ENCODE measurements around the gene NPY5R. TPM values are rescaled to one million over a fixed set of nuclear protein-coding genes. Genes with fewer than 3 reads are reported as not detected.

NPY5R gene
- total RNA-seq, 1 donor from 2014 or later = not detected

DNA sequence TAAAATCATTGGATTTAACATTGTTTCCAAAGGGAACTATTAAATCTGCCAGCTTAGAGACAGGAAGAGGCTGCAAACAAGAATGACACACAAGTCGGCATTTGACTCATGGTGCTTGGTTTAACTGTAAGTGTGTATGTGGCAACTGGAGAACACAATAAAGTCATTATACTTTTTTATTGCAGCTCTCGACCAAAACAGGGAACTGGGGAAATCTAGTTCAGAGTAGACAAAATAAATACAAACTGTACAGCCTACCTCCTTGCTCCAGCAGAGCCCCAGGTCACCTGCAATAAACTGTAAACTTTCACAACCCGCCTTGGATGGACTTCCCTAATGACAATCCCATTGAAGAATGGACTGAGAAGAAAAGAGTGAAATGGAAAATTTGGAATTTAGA lies 24.0 kb downstream of the NPY5R start:
- no peak overlapping the region for H3K4me3 Mint-ChIP-seq
- TF ChIP-seq, protein P1, sequence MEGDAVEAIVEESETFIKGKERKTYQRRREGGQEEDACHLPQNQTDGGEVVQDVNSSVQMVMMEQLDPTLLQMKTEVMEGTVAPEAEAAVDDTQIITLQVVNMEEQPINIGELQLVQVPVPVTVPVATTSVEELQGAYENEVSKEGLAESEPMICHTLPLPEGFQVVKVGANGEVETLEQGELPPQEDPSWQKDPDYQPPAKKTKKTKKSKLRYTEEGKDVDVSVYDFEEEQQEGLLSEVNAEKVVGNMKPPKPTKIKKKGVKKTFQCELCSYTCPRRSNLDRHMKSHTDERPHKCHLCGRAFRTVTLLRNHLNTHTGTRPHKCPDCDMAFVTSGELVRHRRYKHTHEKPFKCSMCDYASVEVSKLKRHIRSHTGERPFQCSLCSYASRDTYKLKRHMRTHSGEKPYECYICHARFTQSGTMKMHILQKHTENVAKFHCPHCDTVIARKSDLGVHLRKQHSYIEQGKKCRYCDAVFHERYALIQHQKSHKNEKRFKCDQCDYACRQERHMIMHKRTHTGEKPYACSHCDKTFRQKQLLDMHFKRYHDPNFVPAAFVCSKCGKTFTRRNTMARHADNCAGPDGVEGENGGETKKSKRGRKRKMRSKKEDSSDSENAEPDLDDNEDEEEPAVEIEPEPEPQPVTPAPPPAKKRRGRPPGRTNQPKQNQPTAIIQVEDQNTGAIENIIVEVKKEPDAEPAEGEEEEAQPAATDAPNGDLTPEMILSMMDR (IDR thresholded peaks at IDR 0.05) = no peak
- no peaks in the 10 kb centered on the region for H3K4me1 Mint-ChIP-seq
- ChIA-PET POLR2A (no interaction called here), CTCF (no interaction called here)
- no peaks in the 10 kb centered on the region for H3K36me3 Mint-ChIP-seq (ENCODE audit: low read depth)
- peaks cover 2% of the 10 kb centered on the region for H3K9me3 Mint-ChIP-seq
- no peak for ATAC-seq (ENCODE audit: low read depth)
- H3K27me3 Mint-ChIP-seq = peaks cover 22% of the 10 kb centered on the region
- intact Hi-C loops (cut with micrococcal nuclease) = no loop called here
- DNase-seq = no peak
- no peak overlapping the region for H3K27ac Mint-ChIP-seq

DNA sequence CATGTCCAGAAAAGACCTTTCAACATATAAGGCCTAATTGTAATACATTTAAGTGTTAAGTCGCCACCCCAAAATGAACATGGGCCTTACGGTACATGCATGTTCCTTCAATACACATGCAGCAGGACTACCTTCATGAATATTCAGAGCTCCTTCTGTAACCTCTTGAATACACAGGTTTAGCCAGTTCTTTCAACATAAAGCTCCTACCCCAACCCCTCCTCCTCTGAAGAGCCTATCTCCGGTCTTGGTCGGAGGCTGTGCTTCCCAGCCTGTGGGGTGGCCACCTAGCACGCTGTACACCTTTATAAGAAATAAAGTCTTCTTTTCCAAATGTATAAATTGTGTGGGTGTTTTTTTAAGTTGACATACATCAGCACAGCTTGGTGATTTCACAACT lies 28.3 kb downstream of the NPY5R start:
- H3K9me3 Mint-ChIP-seq = peaks cover 2% of the 10 kb centered on the region
- peaks cover 10% of the 10 kb centered on the region for H3K27me3 Mint-ChIP-seq
- no peak overlapping the region for H3K4me3 Mint-ChIP-seq
- ChIA-PET POLR2A (no interaction called here), CTCF (no interaction called here)
- DNase-seq (no peak), ATAC-seq (ENCODE audit: low read depth) (no peak)
- H3K36me3 Mint-ChIP-seq (ENCODE audit: low read depth) = no peaks in the 10 kb centered on the region
- H3K27ac Mint-ChIP-seq = no peak overlapping the region
- no peaks in the 10 kb centered on the region for H3K4me1 Mint-ChIP-seq
- intact Hi-C loops (cut with micrococcal nuclease) = no loop called here
- TF ChIP-seq, protein P1 (IDR thresholded peaks at IDR 0.05) = no peak

DNA sequence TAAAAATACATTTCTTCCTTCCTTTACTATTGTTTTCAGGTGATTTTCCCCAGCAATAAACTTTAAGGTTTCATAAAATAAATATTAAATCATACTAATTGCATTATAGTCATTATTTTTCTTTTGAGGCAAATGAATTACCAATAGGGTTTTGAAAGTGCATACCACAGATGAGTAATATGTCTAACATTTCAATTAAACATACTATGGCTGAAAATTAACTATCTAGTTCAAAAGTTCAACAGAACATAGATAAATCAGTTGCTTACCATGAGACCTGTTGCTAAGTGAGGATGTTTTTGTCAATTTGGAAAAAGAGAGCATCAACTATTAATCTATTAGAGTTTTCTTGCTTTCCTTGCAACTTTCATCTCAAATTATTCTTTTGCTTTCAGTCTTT lies 35.0 kb downstream of the NPY5R start:
- TF ChIP-seq, protein P1 (IDR thresholded peaks at IDR 0.05) = no peak

DNA sequence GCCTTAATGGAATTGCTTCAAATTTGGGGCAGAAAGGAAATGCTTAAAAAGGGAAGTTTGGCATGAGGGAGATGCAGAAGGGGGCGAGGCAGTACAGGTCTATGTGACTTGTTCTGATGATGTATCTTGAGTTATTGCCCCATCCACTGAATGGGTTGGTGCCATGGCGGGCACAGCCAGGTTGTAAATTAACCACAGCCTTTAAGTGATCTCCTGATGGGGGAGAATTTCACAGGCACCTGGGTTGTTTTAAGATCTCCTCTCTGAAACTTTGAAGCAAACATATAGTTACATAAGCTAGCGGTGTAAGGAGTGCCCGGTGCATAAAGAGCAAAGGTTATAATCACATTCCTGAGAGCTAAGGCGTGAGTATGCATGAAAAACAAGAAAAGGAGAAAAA lies 37.0 kb downstream of the NPY5R start:
- H3K4me1 Mint-ChIP-seq = no peaks in the 10 kb centered on the region
- H3K36me3 Mint-ChIP-seq (ENCODE audit: low read depth) = no peaks in the 10 kb centered on the region
- ChIA-PET POLR2A (no interaction called here), CTCF (no interaction called here)
- no peak overlapping the region for H3K27ac Mint-ChIP-seq
- no peaks in the 10 kb centered on the region for H3K9me3 Mint-ChIP-seq
- H3K27me3 Mint-ChIP-seq = peaks cover 3% of the 10 kb centered on the region
- TF ChIP-seq, protein P1 (IDR thresholded peaks at IDR 0.05) = no peak
- intact Hi-C loops (cut with micrococcal nuclease) = no loop called here
- DNase-seq = no peak
- no peak for ATAC-seq (ENCODE audit: low read depth)
- no peak overlapping the region for H3K4me3 Mint-ChIP-seq

More for the DNA sequence above, 35.0 kb downstream of the NPY5R start:
- H3K9me3 Mint-ChIP-seq = no peaks in the 10 kb centered on the region
- ATAC-seq (ENCODE audit: low read depth) (no peak), DNase-seq (no peak)
- H3K27ac Mint-ChIP-seq = no peak overlapping the region
- H3K36me3 Mint-ChIP-seq (ENCODE audit: low read depth) = no peaks in the 10 kb centered on the region
- peaks cover 3% of the 10 kb centered on the region for H3K27me3 Mint-ChIP-seq
- ChIA-PET CTCF (no interaction called here), POLR2A (no interaction called here)
- intact Hi-C loops (cut with micrococcal nuclease) = no loop called here
- no peaks in the 10 kb centered on the region for H3K4me1 Mint-ChIP-seq
- H3K4me3 Mint-ChIP-seq = no peak overlapping the region

DNA sequence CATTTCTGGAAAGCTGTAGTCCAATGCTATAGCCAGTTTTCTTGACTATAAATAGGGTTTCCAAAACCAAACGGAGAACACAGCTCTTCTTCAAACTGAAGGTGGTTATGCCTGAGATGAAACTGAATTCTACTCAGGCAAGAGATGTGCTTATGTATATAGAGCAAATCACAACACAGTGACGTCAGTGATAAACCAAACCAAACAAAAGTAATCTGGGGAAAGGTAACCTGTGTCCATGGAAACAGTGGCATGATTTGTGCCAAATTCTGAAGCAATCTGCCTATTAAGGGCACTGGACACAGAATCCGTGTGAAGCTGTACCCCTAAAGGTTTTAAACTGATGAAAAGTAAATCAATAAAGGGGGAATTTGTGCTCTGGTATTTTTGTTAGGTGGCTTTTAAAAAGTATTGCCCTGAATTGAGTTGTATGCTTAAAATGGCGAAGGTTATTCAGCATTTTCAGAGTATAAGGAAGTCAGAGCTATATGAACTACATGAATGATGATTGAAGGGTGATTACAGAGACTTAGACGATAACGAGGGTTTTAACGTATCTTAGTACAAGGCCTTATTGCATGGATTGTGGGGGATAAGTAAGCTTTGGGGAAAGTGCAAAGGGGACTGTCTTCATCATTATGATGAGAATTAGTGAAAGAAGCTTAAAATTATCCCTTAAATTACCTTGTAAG lies 38.6 kb downstream of the NPY5R start:
- Mint-ChIP-seq H3K27me3 (peaks cover 3% of the 10 kb centered on the region), H3K4me3 (no peak overlapping the region), H3K27ac (no peak overlapping the region), H3K36me3 (ENCODE audit: low read depth) (no peaks in the 10 kb centered on the region), H3K4me1 (no peaks in the 10 kb centered on the region), H3K9me3 (no peaks in the 10 kb centered on the region)
- intact Hi-C loops (cut with micrococcal nuclease) = no loop called here
- ATAC-seq (ENCODE audit: low read depth) (no peak), DNase-seq (no peak)
- ChIA-PET CTCF (no interaction called here), POLR2A (no interaction called here)
- TF ChIP-seq, protein P1 (IDR thresholded peaks at IDR 0.05) = no peak

Data from activated B cell treated with CpG ODN at 0.5 μM for 24 hours (primary cell).